ENCODE data around the gene ERMN.

Gene ERMN

DNA sequence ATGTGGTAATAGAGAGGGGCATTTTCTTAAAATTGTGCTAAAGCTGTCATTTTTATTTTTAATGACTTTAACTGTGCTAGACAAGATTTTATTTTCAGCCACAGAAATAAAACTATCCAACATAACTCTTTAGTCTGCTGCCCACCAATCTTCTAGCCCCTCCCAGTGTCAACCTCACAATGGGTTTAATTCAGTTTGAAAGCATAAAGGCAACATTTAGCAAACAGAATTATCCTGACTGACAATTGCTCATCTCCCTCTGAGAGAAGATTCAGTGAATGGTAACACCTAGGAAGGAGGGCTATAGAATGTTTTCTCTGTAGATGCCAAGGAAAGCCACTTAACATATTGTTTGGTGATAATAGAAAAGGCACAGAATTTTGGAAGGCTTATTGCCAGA, 5.2 kb downstream of the ERMN start:
- no peak for TF ChIP-seq POLR2A (IDR thresholded peaks at IDR 0.05; ENCODE audit: low read depth, low read length)
- FAIRE-seq (no peak), DNase-seq (ENCODE audit: insufficient read length, low spot score) (no peak)

DNA sequence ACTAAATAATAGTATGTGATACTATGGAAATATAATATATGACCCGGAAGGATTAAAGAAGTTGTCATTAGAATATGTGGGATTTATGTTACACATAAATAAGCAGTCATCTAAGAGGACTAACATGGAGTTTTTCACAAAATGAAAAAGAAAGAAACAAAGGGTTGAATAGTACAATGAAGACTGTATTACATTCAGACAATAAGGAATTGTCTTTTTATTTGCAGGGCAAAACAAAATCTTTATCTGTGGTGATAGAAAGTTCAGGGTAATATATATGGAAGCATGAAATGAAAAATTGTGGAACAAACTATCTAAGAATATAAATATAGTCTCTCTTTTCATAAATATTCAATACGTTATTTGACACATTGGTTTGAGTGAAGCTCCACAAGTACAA, 5.8 kb downstream of the ERMN start:
- DNase-seq (ENCODE audit: insufficient read length, low spot score) (no peak), FAIRE-seq (no peak)
- TF ChIP-seq POLR2A (IDR thresholded peaks at IDR 0.05; ENCODE audit: low read depth, low read length) = no peak

DNA sequence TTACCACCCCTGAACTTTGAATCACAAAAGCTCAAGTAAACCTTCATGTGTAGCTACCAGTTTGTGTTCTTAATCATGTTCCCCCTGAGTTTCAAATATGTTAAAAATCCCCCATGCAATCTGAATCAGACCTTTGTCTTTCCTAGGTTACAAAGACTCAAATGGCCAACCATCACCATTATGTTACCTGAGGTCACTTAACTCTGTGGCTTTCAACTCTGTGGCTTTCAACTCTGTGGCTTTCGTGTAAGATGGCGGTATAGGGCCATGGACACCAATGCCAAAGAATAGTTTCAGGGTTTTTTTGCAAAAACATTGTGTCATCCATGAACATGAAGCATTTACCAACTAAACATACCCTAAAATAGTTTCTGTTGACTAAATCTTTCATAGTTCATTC, 6.7 kb downstream of the ERMN start:
- DNase-seq (ENCODE audit: insufficient read length, low spot score) = no peak
- no peak for FAIRE-seq
- TF ChIP-seq POLR2A (IDR thresholded peaks at IDR 0.05; ENCODE audit: low read depth, low read length) = no peak

DNA sequence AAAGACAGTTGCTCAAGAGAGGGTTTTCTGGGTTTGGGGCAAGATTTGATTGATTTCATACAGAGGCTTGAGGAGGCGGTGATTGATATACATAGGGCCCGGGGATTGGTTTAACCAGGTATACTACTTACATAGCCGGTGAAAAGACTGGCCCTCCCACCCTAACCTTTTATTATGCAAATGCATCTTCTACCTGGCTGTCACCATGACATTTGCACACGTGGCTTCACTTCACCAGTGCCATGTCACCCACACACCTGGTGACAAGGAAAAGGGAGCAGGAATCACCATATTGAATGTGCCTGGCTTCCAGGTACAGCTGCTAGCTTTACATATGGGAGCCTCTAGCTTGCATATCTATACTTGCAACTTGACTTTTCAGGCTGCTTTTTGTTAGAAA, 9.7 kb downstream of the ERMN start:
- FAIRE-seq = no peak
- no peak for TF ChIP-seq POLR2A (IDR thresholded peaks at IDR 0.05; ENCODE audit: low read depth, low read length)
- no peak for DNase-seq (ENCODE audit: insufficient read length, low spot score)

DNA sequence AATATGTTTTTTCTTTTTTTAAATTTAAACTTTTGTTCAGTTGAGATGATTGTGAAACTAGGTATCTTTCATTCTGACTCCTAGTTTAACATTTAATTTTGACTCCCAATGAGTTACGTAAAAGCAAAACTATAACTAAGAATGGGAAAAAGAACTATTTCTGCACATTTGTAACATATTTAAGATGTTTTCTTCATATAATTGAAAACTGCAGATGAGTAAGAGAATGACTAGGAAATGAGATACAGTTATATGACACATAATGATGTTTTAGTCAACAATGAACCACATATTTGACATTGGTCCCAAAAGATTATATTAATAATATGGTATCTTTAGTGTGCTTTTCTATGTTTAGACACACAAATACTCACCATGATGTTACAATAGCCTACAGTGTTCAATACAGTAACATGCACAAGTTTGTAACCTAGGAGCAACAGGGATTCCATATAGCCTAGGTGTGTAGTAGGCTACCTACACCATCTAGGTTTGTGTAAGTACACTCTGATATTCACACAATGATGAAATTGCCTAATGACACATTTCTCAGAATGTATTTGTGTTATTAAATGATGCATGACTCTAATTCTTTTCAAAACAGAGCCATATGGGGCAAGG, 12.6 kb downstream of the ERMN start:
- FAIRE-seq (no peak), DNase-seq (ENCODE audit: insufficient read length, low spot score) (no peak)
- TF ChIP-seq POLR2A (IDR thresholded peaks at IDR 0.05; ENCODE audit: low read depth, low read length) = no peak

DNA sequence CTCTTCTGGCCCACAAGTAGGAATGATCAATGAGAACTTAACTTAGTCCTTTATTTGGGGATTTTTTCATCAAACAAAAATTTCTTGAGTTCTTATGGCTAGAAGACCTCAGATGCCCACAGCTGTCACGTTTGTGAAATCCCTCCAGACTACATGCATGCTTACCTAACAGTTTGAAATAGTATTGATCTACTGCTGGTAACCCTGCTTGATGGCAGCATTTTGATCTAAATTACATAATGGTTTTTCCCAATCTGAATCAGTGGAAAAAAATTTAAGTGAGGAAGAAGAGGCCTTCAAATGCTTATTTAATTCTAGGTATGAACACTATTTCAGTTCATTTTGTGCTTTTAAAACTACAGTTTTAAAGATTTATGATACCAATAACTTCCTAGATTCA, 13.9 kb downstream of the ERMN start:
- TF ChIP-seq POLR2A (IDR thresholded peaks at IDR 0.05; ENCODE audit: low read depth, low read length) = no peak
- DNase-seq (ENCODE audit: insufficient read length, low spot score) = no peak
- FAIRE-seq = no peak

DNA sequence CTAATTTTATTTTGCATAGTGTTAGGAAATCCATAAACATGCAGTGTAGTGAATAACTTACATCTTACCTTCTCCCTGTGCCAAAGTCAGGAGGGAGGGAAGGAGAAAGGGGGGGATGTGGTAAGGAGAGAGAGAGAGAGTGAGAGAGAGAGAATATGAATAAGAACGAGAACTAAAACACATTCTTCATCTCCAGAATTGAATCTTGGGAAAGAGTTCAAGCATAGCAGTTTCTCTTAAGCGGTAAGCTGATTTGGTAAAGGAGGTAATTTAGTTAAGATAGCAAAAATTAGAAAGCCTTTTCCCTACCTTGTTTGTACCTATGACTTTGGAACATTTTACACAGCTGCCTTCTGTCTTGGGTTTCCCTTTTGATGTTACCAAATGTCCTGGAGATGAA, 15.7 kb downstream of the ERMN start:
- FAIRE-seq (no peak), DNase-seq (ENCODE audit: insufficient read length, low spot score) (no peak)

DNA sequence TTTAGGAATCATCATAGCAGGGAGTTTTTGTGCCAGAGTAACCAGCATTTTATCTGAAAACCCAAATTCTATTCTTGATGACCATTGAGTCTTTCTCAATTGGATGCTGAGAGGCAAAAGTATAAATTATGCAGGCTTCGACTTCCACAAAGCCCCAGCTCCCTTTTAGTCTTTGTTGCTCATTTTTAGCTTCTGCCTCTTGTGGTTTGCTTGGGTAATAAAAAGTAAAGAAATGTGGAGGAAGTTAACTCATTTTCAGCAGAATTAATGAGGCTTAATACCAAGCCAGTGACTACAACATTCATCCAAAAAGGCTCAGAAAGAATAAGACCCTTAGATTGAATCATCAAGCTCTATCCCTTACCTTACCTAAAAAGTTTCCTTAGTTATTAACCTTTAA, 18.6 kb downstream of the ERMN start:
- no peak for TF ChIP-seq POLR2A (IDR thresholded peaks at IDR 0.05; ENCODE audit: low read depth, low read length)
- no peak for DNase-seq (ENCODE audit: insufficient read length, low spot score)
- FAIRE-seq = no peak

More for the DNA sequence above, 15.7 kb downstream of the ERMN start:
- no peak for TF ChIP-seq POLR2A (IDR thresholded peaks at IDR 0.05; ENCODE audit: low read depth, low read length)

DNA sequence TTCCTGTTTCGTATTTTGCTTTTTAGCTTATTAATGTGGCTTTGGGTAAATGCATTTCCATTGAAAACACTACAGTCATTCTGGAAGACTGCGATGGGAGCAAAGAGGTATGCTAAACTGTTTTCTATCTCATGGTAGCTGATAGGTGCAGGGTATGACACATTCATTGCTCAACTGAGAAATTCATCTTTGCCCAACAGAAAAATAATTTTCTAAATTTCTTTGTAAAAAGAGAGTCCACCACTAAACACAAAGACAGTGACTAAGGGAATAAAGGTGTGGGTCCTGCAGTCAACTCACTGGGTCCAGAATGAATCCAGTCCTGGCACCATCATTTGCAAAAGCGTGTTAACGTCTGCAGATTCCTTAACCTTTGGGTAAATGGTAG, 19.9 kb downstream of the ERMN start:
- no peak for TF ChIP-seq POLR2A (IDR thresholded peaks at IDR 0.05; ENCODE audit: low read depth, low read length)
- FAIRE-seq = no peak
- no peak for DNase-seq (ENCODE audit: insufficient read length, low spot score)

DNA sequence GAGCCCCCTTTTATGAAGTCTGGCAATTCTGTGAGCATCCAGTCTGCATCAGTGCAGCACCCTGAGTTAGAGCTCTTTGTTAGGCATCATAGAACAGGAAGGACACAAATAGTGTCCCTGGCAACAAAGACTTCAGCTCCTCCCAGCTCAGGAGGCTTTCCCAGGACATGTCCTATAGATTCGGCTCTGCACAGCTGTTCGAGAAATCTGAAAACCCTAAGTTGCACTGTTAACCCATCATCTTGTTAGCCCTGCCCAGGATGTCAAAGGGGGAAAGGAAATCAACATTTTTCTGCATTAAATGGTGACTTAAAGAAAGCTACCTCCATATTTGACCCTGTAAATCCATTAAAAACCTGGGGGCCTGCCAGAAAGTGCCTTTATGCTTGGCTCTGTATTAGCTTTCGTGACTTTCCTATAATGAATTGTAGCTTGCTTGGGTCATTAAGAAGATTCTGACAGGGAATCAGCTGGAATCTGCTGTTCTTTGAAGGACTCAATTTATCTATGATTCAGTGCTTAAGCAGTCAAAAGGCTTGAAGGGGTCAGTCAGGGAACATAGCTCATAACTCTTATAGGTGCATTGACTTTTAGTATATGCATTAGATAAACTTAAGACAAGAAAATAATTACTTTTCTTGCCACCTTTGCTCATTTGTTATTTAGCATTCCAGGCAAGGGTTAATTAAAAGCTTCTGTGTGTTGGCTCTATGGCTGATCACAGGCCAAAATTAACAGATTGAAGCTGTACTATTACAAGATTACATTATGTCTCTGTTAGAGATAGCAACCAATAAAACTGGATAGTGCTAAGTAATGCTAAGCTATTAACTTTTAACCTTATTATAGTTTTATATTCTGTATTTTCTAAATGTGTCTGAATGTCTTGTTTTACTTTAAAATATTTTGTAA, 20.6 kb downstream of the ERMN start:
- FAIRE-seq = no peak

DNA sequence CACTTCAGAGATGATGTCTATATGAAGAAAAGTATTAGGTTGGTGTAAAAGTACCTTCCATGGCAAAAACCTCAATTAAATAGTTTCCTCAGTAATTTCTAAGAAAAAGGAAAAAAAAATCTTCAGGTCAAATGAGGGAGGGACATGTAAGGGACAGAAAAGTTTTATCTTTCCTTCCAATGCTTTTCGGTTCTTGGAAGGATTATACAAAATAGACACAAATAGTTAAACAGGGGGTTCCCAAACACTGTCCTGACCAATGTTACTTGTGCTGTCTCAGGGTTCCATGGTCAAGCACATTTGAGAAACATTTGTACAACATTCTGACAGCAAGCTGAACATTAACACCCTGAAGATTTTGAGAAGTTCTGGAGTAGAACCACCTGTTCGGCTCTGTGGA, 22.0 kb downstream of the ERMN start:
- no peak for TF ChIP-seq POLR2A (IDR thresholded peaks at IDR 0.05; ENCODE audit: low read depth, low read length)
- DNase-seq (ENCODE audit: insufficient read length, low spot score) (no peak), FAIRE-seq (no peak)

More for the DNA sequence above, 20.6 kb downstream of the ERMN start:
- no peak for DNase-seq (ENCODE audit: insufficient read length, low spot score)
- TF ChIP-seq POLR2A (IDR thresholded peaks at IDR 0.05; ENCODE audit: low read depth, low read length) = no peak

DNA sequence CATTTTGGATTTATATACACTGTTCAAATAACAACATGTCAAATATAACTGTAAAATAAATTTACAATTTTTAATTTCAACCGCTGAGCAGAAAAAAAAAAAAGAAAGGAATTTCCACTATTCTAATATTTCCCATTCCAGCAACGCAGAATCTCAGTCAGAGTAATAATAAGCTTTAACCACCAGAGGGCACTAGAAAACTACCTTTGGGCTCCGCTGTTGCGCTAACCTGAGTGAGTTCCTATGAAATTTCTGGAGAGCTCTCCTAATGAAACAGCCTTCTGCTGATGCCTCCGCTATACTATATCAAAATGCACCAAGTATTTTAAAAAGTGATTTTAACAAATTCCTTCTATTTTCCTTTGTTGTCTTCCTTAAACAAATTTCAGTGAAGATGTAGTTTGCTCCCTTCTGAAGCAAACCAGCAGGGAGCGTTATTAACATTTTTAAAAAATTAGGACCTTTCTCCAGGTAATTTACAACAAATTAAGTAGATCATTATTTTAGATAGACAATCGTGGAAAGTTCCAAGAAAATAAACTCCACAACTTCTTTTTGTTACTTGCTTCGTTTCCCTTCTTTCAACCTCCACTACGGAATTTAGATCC, 23.0 kb downstream of the ERMN start:
- TF ChIP-seq POLR2A (IDR thresholded peaks at IDR 0.05; ENCODE audit: low read depth, low read length) = no peak
- DNase-seq (ENCODE audit: insufficient read length, low spot score) (peak; percentile 19), FAIRE-seq (peak; percentile 62)

DNA sequence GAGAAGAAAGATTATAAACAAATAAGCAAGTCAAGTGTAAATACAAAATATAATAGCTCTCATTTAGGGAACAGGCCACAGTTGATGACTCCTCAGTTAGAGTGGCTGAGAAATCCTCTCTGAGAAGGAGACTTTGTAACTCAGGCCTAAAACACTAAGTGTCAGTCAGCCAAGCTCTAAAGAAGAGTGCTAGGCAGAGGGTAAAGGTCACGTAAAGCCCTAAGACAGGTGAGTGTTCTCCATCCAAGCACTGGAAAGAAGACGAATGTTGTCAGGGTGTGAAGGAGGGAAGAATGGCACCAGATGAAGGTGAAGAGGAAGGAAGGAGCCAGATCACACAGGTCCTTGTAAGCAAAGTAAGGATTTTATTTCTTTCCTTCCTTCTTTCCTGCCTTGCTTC, 24.3 kb downstream of the ERMN start:
- no peak for FAIRE-seq

DNA sequence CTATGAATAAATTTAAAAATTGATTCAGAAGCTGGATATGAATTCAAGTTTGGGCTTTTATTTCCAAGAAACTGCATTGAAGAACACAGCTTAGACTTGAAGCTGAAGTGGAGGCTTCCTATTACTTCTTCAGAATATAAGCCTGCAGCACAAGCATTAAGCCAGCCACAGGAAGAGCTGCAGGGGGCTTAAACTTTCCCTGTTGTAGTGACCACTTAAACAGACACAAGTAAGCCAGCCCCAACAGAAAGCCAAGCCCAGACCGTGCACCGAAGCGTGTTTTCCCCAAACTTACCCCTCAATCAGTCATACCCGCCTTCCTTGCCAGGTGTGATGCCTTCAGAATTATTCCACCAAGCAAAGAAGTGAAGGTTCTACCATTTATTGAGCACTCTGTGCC, 28.7 kb downstream of the ERMN start:
- FAIRE-seq = no peak
- no peak for TF ChIP-seq POLR2A (IDR thresholded peaks at IDR 0.05; ENCODE audit: low read depth, low read length)
- DNase-seq (ENCODE audit: insufficient read length, low spot score) = no peak

More for the DNA sequence above, 24.3 kb downstream of the ERMN start:
- TF ChIP-seq POLR2A (IDR thresholded peaks at IDR 0.05; ENCODE audit: low read depth, low read length) = no peak
- DNase-seq (ENCODE audit: insufficient read length, low spot score) = no peak

DNA sequence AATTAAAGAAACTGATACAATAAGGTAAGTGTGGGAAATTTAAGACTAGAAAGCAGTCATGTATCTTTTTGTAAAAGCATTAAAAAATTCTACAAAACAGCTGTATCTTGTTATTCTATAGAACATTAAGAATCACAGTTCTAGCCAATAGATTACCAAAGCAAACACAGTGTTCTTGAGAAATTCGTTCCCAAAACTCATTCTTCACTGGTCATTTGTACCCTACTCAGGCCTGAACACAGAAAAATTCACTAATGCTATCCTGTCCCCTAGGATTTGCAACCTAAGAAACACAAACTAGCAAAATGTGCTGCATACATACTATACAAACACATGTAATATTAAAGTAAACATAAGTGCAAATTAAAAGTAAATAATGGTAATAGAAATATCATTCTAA, 29.1 kb downstream of the ERMN start:
- TF ChIP-seq POLR2A (IDR thresholded peaks at IDR 0.05; ENCODE audit: low read depth, low read length) = no peak
- FAIRE-seq (no peak), DNase-seq (ENCODE audit: insufficient read length, low spot score) (no peak)
